NCI-H2227 (cell line): ENCODE data around the gene GLOD5.

ENCODE experiments used
- DNase-seq: peaks from one replicate; lab custom pipeline; 2025; ENCODE audit not compliant: unreplicated experiment; lab: John Stamatoyannopoulos, UW

Gene GLOD5

DNA sequence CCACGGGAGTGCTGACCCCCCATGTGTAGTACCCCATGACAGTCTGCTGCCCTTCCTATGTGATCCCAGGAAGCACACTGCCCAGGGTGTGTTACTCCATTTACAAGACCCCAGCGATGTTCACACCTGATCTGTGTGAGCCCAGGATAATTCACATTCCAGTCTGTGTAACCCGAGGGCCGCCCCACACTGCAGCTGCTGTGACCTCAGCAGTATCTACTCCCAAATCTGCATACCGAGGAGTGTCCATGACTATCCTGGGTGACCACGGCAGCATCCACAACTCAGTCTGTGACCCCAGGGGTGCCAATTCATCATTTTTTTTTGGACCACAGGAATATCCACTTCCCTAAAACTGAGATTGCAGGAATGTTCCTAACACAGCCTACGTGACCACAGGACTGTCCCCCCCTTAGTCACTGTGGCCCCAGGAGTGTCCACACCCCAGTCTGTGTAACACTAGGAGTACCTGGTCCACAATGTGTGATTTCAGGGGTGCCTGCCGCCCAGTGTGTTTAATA lies 7.8 kb upstream of the GLOD5 start:
- no peak for DNase-seq

DNA sequence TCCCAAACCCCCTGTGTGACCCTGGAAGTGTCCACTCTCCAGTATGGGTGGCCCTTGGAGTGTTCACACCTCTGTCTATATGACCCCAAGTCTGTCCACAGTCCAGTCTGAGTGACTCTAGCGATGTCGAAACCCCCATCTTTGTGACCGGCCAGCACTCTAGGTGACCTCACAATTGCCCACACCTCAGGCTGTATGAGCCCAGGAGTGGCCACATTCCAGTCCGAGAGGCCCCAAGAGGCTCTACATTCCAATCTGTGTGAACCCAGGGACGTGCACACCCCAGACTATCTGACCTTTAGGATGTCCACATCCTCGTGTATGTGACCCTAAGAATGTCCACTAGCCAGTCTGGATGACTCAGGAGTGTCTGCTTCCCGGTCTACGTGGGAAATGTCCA lies 7.3 kb upstream of the GLOD5 start:
- no peak for DNase-seq

DNA sequence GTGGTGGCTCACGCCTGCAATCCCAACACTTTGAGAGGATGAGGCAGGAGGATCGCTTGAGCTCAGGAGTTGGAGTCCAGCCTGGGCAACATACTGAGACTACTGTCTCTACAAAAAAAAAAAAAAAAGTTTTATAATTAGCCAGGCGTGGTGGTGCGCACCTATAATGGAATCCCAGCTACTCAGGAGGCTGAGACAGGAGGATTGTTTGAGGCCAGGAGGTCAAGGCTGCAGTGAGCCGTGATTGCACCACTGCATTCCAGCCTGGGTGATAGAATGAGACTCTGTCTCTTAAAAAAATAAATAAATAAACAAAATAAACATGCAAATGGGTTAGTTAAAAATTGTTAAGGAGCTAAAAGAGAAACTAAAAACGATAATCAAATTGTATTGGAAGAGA lies 7.7 kb downstream of the GLOD5 start:
- DNase-seq = no peak

DNA sequence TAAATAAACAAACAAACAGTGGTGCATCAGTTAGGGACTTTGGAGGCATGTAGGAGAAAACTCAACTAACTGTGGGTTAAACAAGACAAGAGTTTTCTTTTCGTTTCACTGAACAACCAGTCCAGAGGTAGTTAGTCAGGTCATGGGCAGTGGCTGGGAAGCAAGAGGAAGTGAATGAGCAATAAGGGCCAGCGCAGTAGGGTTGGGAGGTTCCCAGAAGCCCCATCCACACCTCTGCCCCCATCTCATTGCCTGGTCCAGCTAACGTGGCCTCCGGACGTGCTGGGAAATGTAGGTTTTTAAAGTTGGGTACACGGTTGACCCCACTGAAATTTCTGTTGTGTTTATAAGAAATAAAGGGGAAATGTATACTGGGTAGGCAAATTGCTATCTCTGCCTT lies 8.7 kb downstream of the GLOD5 start:
- DNase-seq = no peak

DNA sequence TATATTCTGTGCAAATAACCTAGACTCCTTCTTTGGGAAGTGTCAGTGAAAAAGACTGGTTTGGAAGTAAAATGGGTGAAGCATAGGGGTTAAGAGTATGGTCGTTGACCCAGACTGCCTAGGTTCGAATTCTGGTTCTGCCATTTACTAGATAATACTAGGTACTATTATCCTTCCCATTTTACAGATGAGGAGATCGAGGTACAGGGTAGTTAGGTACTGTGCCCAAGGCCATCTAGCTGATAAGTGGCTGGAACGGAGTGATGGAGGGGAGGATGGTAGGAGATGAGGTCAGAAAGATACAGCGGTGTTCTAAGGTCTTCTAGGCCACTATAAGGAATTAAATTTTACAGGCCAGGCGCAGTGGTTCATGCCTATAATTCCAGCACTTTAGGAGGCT lies 11.1 kb downstream of the GLOD5 start:
- no peak for DNase-seq

DNA sequence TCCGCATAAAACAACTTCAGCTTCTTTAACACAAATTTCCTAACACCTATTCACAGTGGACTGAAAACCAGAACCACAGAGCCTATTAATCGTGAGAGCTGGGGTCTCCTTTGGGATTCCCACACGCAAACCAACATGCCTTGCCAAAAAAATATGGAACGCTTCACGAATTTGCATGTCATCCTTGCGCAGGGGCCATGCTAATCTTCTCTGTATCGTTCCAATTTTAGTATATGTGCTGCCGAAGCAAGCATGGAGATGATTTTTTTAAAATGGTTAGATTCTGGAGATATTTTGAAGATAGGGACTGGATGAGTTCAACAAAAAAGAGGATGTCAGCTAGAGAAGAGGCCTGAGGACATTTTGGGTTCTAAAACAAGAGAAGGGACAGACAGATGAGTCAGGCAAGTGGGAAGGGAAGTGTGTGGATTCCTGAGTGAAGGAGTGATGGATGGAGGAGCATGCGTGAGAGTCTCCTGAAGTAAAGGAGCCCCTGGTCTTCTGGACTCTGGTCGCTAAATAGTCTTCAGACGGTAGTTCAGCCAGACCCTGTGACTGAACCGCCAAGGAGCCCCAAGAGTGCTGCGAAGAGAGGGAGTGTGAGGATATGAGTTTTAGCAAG lies 15.4 kb downstream of the GLOD5 start:
- DNase-seq = no peak

DNA sequence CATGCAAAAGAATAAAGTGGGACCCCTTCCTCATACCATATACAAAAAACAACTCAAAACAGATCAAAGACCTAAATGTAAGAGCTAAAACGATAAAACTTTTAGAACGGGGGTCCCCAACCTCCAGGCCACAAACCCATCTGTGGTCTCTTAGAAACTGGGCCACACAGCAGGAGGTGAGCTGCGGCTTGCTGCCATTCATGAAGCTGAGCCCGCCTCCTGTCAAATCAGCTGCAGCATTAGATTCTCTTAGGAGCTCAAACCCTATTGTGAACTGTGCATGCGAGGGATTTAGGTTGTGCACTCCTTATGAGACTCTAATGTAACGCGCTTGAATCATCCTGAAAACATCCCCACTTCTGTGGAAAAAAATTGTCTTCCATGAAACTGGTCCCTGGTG lies 17.9 kb downstream of the GLOD5 start:
- no peak for DNase-seq

DNA sequence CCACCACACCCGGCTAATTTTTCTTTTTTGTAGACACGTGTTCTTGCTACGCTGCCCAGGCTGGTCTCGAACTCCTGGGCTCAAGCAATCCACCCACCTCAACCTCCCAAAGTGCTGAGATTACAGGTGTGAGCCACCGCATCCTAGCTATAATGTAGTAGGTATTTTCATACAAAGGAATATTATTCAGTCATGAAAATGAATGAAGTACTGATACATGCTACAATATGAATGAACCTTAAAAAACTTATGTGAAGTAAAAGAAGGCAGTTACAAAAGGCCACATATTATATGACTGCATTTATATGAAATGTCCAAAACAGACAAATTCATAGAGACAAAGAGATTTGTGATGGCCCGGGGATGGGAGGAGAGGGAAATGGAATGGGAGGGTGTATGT lies 20.2 kb downstream of the GLOD5 start:
- no peak for DNase-seq

DNA sequence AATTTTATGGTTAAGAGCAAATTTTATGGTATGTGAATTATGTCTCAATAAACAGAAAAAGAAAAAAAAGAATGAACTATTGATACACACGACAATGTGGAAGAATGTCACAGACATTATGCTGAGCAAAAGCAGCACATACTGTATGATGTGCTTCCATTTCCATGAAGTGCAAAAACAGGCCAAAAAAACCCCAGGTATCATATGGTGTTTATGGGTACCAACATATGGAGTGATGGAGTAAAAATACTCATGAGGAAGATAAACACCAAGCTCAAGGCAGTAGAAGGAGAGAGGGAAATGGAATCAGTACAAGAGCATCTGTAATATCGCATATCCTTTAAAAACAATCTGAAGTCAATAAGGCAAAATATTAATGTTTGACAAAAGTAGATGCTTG lies 20.7 kb downstream of the GLOD5 start:
- DNase-seq = no peak

DNA sequence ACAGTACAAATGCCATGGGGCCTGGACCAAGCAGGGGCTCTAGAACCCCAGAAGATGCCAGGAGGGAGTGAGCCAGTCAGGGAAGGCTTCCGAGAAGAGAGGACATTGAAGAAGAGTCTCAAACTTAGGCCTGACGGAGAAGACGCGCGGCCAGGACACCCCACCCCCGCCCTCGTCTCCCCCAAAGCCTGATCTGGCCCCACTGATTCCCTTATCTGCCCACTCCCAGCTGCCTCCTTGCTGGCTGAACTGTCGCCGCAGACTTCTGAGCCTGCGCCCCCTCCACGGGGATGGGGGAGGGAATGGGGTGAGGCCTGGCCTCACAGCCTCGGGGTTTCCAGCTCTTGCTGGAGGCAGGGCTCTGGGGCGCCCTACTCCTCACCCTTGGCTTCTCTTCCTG lies 21.2 kb downstream of the GLOD5 start:
- DNase-seq = no peak

DNA sequence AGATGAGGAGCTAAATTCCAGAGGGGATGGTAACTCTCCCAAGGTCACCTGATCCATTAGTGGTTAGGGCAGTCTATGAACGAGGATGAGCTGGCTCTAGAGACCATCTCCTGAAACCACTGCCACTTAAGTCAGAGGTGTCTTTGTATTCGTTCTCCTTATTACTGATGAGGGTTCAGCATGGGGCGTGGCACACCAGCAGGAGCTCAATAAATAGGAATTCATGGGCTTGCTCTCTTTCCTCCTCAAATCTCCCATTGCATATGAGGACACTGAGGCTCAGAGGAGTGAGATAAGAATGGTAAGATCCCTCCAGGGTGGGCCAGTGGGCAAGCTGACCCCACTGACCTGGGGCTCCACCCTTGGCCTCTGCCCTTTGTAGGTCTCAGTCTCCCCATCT lies 23.2 kb downstream of the GLOD5 start:
- no peak for DNase-seq

DNA sequence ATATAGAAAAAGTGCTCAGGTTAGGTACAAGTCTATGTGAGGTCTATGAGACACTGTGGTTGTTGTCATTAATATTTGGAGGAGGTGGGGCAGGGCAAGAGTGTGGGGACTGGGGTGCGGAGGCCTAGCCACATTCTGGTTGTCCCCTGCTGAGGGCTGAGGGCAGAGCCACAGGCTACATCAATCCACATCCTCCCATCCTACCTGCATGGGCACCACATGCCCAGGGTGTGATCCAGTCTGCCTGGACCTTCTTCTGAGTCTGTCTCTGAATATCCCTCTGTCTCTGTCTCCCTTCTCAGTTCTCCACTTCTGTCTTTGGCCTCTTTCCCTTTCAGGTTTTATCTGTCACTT lies 23.6 kb downstream of the GLOD5 start:
- DNase-seq = no peak

DNA sequence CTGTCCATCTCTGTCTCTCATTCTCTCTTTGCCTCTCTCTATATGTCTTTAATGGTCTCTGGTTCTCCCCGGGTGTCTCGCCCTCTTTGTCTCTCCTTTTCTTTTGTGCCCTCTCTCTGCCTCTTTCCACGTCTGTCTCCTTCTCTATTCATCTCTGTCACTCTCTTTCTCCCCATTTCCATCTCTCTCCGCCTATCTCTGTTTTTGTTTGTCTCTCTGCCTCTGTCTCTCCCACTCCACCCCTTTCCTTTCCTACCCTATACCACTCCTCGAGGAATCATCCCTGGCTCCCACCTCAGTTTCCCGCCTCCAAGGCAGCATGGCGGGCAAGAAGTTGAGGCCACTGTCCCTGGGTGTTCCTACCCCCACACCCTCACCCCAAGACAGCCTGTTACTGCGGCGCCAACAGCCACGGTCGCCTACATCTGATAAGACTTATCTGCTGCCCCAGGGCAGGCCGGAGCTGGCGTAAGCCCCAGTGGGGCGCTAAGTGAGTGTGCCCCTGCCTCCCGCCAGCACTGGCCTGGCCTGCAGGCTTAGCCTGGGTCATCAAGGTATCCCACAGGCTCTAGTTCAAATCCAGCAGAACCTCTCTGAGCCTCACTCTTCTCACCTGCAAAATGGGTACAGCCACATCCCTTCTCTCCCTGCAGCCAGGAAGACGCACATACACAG lies 24.1 kb downstream of the GLOD5 start:
- no peak for DNase-seq

DNA sequence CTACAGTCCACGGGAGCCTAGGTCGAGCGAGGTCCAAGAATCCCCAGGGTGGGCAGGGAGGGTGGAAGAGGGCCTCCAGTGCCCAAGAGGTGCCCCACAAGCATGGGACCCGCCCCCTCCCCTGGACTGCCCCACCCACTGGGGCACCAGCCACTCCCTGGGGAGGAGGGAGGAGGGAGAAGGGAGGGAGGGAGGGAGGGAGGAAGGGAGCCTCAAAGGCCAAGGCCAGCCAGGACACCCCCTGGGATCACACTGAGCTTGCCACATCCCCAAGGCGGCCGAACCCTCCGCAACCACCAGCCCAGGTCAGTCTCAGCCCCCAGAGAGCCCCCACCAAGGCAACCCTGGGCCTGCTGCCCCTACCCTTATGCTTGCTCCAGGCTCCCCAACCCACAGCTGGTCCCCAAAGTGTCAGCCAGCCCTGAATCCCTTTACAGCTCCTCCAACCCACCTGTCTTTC lies 24.8 kb downstream of the GLOD5 start, which contains the start of gene GATA1:
TSS of gene GATA1 (plus strand) at position 250 of the 460 bp plus-strand sequence. CDS start 4,520 bp downstream, outside the sequence.
- no peak for DNase-seq

DNA sequence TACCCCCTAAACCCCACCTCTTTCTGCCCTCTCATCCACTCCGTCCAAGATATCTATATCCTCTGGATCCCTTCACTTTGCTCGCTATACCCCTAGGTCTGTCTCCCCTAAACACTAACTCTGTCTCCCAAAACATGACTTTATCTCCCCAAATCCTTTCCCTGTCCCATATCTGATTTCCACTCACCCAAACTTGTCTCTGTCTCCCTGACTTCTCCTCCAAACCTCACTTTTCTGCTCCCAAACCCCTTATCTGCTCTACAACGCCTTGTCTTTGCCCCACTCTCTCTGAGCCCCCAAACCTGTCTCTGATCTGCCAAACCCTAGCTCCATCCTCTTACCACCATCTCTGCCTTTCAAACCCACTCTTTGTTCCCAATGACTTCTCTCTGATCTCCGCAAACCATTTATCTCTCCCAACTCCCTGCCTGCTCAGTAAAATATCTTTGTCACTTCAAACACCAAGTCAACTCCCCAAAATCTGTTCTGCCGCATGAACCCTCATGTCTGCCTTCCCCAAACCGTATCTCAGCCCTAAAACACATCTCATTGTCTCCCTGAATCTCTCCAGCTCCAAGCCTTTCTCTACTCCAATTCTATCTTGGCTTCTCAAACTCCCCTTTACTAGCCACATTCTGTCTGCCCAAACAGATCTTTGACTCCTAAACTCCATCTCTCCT lies 25.4 kb downstream of the GLOD5 start:
- no peak for DNase-seq

DNA sequence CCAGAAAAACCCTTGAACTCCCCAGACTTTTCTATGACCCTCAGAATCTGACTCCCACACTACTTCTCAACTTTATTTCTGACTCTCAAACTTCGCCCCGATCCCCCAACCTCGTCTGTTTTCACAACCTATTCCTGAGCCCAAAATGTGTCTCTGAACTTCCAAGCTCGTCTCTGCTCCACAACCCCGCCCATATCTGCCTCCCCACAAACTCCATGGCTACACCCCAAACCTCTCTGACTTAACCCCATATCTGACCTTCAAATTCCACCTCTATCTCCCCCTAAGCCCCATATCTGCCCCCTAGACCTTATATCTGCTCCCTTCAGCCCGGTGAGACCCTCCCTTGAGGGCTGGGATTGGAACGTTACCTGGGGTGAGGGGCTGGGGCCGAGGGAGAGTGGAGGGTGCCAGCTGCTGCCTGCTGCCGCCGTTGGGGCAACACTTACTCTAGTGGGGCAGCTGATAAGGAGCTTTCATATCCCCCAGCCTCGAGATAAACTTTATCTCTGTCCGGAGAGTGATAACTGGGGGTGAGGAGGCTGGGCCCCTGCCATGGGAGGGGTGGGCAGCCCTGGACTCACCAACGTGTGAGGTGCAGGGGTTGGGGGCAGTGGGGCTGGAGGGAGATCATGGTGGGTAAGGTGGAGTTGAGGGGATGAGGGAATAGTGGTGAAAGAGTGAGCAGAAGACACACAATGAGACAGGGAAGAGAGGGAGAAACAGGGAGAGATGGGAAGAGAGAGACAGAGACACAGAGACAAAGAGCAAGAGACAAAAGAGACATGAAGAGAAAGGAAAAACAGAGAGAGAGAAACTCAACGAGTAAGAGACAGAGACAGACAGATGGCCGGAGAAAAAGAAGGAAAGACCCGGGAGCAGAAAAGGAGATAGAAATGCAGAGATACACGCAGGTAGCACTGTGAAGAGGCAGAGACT lies 26.2 kb downstream of the GLOD5 start:
- DNase-seq = no peak

DNA sequence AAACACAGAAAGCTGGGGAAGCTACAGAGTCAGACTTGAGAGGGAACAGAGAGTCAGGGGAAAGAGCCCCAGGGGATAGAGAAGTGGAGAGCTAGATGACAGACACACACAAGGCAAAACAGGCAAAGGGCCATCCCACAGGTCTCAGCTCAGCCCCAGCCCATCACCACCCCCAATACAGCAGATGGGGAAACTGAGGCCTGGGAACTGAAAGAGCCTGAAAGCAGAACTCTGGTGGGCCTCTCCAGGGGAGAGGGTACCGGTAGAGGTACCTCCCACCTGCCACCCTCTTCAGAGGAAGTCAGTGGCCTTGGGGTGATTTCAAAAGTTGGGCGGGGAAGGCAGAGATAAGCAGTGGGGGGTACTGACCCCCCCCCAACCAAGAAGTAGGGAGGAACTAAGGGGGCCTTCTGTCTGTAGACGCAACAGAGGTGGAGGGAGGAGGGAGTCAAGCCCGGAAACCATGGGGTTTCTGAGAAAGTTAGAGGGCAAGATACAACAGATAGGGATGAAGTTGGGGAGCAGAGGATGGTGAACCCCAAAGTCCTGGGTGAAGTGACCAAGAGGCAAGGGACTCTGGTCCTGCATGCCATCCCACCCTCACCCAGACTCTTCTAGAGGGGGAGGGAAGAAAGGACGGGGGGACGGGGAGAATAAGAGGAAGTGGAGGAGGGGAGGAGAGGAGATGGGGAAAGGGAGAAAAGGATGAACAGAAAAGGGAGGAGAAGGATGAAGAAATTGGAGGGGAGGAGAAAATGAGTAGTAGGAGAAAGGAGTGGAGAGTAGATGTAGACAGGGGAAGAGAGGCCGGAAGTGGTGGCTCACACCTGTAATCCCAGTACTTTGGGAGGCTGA lies 28.0 kb downstream of the GLOD5 start:
- DNase-seq = no peak

DNA sequence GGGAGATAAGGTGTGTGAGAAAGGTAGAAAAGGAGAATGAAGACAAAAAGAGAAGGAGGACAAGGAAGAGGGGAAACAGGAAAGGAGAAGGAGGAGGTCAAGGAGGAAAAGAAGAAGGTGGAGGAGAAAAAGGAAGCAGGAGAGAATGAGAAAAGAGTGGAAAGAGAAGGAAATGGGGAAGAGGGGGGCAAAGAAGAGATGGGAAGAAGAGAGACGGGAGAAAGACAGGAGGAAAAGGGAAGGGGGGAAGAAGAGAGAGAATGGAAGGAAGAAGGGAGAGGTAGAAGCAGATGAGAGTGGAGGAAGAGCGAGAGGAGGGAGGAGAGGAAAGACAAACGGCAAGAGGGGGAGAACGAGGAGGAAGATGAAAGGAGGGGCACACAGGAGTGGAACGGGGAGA lies 28.9 kb downstream of the GLOD5 start:
- DNase-seq = no peak

DNA sequence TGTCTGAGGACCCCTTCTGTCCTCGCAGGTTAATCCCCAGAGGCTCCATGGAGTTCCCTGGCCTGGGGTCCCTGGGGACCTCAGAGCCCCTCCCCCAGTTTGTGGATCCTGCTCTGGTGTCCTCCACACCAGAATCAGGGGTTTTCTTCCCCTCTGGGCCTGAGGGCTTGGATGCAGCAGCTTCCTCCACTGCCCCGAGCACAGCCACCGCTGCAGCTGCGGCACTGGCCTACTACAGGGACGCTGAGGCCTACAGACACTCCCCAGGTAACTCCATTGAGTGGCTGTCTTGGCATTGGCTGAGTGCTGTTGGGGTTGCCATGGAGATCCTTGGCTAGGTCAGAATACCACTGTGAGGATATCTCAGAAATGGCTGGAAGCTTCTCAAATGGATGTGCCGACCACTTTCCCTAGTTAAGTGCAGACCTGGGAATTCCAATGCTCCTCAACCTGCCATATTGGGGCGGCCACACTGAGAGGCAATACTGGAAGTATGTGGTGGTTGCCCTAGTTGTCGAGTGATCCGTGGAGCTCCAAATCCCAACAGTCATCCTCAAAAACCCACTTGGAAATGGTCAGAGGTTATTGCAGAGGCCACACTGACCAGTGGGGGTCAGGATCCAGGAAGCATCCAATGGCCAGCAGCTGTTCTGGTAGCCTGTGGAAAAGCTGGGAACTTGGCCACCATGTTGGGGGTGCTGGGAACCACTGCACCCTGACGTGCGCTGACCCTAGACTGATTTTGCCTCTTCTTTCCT lies 29.7 kb downstream of the GLOD5 start:
- peak; percentile 39 for DNase-seq
